ENCODE results near the gene MYO5B.
"Not testable (repeated sequence)": the region's sequence is repeated elsewhere in the genome, so short reads cannot be mapped to it uniquely, and the experiment has no call there.

DNA sequence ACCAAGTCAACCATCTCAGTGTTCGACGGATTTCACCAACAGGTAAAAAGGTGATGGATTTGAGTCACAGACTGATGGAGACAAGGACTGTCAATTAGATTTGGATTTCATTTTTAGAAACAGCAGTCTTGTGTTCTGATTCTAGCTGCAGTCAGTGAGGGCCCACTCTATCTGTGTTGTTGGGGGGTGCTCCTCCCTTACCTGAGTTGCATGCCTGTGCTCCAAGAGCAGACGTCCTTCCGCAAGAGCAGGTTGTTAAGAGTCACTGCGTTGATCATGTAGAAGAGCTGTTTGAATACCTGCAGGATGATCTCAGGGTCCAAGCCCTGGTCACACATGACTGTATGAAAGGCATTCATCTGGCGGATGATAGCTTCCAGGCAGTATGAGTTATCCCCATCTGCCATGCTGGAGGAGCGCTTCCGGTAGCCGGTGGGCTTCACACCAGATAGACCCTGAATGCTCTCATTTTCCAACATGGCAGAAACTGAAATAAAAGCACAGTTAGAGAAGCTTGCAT, 357.6 kb downstream of the MYO5B start:
- TF ChIP-seq CTCF, POLR2A (IDR thresholded peaks at IDR 0.05): not testable (repeated sequence)
